ENCODE results near the gene UPK2.

DNA sequence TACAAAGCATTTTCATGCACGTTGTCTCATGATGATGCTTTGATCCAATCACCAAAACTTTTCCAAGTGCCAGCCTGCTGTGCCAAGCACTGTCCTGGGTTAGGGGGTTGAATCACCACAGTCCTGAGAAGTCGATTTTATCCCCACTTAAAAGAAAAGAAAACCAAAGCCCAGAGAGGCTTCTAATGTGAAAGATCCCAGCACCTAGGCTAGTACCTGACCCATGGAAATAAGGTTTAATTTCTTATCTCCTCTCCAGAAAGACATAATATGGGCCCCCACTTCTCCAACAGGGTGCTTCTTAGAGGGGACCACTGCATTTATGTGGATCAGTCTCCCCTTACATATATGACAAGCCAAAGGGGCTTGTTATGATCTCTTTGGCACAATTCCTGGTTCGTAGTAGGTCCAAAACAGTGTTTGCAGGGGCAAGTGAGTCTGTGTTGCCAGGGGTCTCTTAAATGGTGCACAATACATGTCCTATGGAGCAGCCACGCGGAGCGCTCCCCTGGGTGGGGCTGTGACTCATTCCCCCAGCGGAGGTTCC, 28.5 kb upstream of the UPK2 start:
- TF ChIP-seq YY1 (IDR thresholded peaks at IDR 0.05; ENCODE audit: insufficient read depth, insufficient read length), result no peak
- no peak for TF ChIP-seq ZNF274 (IDR thresholded peaks at IDR 0.05; ENCODE audit: low read depth, low read length)
